Epithelial cell of esophagus (primary cell): ENCODE data around the gene XCR1.

Source experiments
- DNase-seq: peaks from one replicate; pipeline ENCODE4 v3.0.0; 2010; ENCODE audit warnings: low read depth
- H3K4me3 ChIP-seq: 2 replicates; pipeline ENCODE4 v1.5.1; 2011; ENCODE audit warnings: mild to moderate bottlenecking, low read length, control low read depth
- CTCF ChIP-seq: IDR thresholded peaks from 2 replicates; pipeline ENCODE4 v1.5.1; 2011; ENCODE audit warnings: low read depth, mild to moderate bottlenecking, low read length, control low read depth, inconsistent platforms; ENCODE audit not compliant: insufficient read depth; ENCODE audit errors: missing control alignments

XCR1 gene

DNA sequence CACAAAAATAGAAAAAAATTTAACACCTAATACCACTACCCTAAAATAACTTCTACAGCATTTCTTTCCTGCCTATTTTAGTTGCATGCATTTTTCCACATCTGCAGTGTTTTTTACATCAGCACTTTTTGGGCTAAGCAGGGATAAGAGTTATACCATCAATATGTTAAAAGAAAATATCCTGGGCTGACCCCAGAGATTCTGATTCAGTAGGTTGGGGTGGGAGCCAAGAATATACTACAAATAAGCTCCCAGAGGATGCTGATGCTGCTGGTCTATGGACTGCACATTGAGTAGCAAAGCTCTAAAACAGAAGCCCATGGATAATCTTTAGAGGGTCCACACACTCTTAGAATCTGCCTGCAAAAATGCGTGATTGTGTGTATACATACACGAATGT lies 46.5 kb downstream of the XCR1 start:
- TF ChIP-seq CTCF = no peak
- no peak for DNase-seq
- no peak overlapping the region for H3K4me3 ChIP-seq

DNA sequence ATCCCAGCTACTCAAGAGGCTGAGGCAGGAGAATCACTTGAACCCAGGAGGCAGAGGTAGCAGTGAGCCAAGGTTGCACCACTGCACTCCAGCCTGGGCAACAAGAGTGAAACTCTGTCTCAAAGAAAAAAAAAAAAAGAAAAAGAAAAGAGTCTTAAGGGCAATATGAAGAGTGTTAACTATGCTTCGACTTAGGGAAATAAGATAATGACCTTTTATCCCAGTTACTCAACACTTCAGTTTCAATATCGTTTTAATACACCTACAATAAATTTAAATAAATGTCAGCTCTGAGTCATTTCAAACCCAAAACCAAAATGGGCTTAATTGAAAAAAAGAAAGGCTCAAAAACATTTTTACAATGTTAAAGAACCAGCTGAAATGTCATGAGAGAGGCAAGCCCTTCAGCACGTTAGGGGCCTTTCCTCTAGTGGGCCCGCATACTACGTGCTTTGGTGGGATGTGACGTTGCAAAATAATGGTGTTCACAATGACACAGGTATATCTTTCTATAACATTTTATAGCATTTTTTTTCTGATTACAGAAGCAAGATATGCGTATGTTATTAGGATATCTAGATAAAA lies 47.0 kb downstream of the XCR1 start:
- no peak for TF ChIP-seq CTCF
- DNase-seq = no peak
- no peak overlapping the region for H3K4me3 ChIP-seq

DNA sequence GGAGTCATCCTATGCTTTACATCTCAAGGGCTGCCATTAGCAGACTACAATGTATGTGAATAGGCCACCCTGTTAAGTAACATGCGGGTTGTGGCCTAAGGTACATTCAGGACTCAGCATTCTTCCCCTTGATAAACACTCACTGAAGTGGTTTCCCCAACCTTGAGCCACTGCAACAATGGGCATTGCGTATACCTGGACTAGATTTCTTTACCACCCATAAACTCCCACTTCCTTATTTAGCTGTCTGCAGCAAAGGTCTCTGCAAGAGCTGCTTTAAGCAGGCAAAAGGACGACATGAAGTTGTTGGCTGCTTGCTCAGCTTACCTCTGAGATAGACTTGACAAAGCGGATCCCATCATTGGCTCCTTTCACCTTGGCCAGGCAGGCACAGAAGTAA lies 47.9 kb downstream of the XCR1 start:
- TF ChIP-seq CTCF = no peak
- no peak for DNase-seq
- H3K4me3 ChIP-seq = no peak overlapping the region

DNA sequence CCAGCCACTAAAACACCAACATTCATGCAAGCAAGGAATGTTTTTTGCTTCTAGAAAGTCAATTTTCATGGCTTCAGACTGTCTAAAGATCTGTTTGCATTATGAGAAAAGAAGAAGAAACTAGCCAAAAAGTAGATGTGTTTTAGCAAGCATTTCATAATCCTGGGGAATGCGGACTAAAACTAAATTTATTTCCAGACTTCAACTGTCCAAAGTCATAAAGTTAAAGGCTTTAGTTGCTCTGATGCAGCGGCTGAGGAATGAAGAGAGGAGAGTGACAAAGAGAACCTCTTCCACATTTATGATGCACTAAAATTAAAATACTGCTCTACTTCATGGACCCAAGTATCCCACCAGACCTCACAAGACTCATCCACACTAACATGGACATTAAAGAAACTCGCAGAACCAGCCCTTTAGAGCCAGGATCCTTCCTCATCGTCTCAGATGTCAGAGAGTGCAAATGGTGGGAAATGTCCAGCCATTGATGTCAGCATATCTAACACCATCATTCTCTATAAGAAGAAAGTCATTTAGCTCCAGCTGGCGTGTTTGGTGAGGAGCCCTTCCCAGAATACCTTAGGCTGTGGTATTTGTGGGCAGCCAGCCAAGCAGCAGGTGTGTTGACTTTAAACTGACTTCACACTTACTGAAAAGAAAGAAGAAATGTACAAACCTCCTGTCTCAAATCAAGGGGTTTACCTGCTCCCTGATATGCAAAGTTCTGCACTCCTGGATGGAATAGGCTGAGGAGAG lies 49.1 kb downstream of the XCR1 start:
- DNase-seq = peak; percentile 77
- TF ChIP-seq CTCF = no peak
- no peak overlapping the region for H3K4me3 ChIP-seq

- TF ChIP-seq CTCF = no peak
- no peak overlapping the region for H3K4me3 ChIP-seq
- no peak for DNase-seq
Observed at GRCh38 chr3:45976191-45977091, 50.8 kb downstream of the XCR1 start.

DNA sequence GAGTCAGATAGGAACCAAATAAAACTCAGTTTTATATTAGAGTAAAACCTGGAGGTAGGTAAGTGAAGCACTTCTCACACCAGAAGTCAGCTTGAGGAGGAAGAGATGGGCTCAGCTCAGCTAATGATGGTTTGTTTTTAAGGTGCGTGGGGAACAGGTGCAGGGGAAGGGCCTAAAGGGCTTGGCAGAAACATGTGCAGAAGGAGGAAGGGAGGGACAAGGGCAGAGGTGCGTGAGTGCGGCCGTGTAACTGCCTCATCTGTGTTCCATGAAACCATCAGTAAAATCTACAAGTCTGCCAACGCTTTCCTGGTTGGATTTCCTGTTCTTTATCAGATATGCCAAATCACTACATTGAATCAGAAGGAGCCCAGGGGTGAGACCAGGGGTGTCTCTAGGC lies 51.6 kb downstream of the XCR1 start:
- TF ChIP-seq CTCF = no peak
- DNase-seq = no peak
- no peak overlapping the region for H3K4me3 ChIP-seq
